GM18858 (cell line): ENCODE measurements around the gene KLHL40.

Source experiments
- ATAC-seq: cut with Tn5 transposase; IDR thresholded peaks from one replicate; pipeline ENCODE4 v1.9.1; 2021; ENCODE audit not compliant: unreplicated experiment

The KLHL40 gene

DNA sequence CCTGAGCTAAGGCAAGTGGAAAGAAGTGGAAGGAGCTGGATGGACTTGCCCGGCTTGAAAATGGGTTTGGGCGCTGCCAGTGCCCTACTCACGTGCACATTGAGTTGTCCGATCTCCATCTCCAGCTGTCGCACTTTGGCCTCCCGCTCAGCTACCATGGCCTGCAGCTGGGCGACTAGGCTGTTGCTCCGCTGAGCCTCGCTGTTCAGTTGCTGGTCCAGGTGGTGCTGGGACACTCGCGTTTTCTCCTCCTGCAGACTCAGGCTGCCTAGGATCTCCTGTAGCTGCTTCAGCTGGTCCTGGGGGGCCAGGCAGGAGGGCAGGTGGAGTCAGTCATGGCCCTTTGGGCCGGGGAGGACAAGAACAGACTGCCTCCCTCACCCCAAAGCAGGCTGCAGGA lies 50.3 kb downstream of the KLHL40 start:
- ATAC-seq = no peak

DNA sequence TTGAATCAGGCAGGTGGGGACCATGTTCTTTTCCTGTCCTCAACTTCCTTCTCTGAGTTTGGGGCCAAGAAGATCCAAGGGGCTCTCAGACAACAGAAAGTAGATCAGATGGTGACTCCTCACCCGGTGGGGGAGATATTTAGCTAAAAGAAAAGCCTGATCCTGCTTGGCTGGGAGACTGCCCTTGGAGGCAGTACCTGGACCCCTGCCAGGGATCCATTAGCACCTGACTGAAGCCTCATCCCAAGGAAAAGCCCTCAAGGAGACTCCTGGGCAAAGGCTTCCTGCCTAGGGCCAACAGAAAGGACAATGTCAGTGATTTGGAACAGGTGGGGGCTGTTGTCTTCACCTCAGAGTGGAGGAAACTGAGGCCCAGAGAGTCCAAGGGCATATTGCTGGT lies 50.7 kb downstream of the KLHL40 start:
- ATAC-seq = no peak

DNA sequence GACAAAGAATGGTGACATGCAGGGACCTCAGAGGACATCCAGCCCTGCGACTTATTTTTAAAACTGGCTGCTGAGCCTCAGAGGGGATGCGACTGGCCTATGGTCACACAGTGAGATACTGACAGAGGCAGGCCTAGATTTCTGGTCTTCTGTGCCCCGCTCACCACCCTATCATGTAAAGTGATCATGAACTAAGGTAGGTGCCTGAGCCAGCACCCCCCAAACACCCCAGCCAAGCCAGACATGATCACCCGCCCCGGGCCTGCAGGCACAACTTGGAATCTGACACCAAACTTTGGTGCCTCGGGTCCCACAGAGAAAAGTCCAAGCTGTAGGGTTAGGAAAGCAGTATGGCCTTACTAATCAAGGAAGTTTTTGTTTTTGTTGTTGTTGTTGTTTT lies 51.2 kb downstream of the KLHL40 start:
- ATAC-seq = no peak

DNA sequence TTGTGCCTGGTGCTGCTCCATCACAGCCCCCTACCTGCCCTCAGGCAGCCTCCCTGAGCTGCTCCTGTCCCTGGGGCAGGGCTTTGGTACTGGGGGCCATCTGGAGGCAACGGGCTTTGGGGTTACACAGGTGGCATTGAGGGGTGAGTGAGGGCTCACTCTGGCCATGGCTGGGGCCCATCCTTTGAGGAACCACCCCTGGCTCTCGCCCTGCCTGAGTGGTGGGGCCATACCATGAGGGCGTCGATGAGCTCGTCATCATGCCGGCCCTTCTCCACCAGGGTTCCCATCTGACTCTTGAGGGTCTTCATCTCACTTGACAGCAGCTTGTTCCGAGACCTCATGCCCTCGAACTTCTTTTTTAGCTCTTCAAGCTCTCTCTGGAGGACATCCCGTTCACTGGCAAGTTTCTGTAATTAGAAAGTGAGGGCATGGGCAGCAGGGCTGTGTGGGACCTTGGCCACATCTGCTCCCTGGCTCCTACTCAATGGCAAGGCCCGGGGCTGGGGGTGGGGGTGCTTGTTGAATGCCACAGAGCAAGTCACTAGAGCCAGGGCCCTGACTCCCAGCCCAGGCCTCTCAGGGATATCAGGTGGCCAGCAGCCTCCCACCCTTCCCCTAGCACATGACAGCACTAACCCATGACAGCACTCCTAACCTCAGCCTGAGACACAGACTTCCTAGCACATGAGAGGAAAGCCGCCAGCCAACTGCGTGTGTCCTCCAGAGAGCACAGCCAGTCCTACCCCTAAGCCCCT lies 54.2 kb downstream of the KLHL40 start:
- no peak for ATAC-seq

DNA sequence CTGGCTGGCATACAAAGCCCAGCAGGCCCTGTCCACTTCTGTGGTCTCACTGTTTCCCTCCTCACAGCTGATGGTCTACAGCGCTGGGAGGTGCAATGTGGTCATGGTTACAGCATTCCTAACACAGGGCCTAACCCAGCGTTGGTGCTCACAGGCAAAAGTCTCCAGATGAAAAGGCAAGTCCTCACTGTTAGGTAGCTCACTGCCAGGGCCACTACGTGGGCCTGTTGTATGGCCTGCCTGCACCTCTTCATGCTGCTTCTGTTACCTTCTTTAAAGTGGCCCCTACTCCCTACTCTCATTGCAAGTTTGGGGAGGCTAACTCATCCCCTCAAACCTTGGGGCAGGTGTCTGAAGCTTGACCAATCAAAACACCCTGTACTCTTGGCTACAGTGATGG lies 56.5 kb downstream of the KLHL40 start:
- no peak for ATAC-seq
